Endothelial cell of umbilical vein (primary cell): Measurements from ENCODE around the gene SOX13. TPM values are rescaled to one million over a fixed set of nuclear protein-coding genes. Genes with fewer than 3 reads are reported as not detected.

Source experiments
- BruUV-seq: library from RNA; stranded (reverse); fragments of 400-500 nt; replicated peaks from 2 replicates; lab custom pipeline; 2021; lab: Mats Ljungman, UMichigan
- CTCF ChIA-PET: fragments of 300-600, 350-600 bp; sonication (Branson Sonifier 250); formaldehyde crosslinking; loops from one replicate; lab custom pipeline; 2021; ENCODE audit warnings: antibody characterized with exemption, inconsistent platforms; lab: Charles Lee
- POLR2A ChIA-PET: fragments of 300-600, 350-600 bp; sonication (Branson Sonifier 250); formaldehyde crosslinking; loops from one replicate; lab custom pipeline; 2021; ENCODE audit warnings: antibody characterized with exemption, inconsistent platforms; lab: Charles Lee
- DNase-seq: peaks from one replicate; pipeline ENCODE4 v3.0.0-alpha.2; 2011; ENCODE audit warnings: low read depth, low spot score
- FAIRE-seq: peaks from 2 replicates; lab custom pipeline; 2011; peaks lifted over from hg19 to GRCh38; lab: Jason Lieb, UNC
- H2AFZ ChIP-seq: 2 replicates; pipeline ENCODE4 v1.6.0; 2012; ENCODE audit warnings: low read depth, low read length, control low read depth, inconsistent platforms
- H3K27ac ChIP-seq: 2 replicates; pipeline ENCODE4 v1.5.1; 2011; ENCODE audit warnings: low read depth, mild to moderate bottlenecking, control low read depth, low read length, moderate library complexity; ENCODE audit not compliant: insufficient read depth
- H3K27me3 ChIP-seq, 2 experiments: 2 replicates each; pipeline versions ENCODE4 v1.6.0 to v1.6.1; 2011; ENCODE audit warnings: low read length in 2 of 2, mixed read lengths in 1 of 2; ENCODE audit not compliant: control insufficient read depth in 2 of 2, insufficient read depth in 2 of 2
- H3K36me3 ChIP-seq, 2 experiments: 2 replicates in 1 of 2; 3 replicates in 1 of 2; pipeline ENCODE4 v1.5.1; 2011; ENCODE audit warnings: low read length in 2 of 2, mild to moderate bottlenecking in 1 of 2, moderate library complexity in 1 of 2; ENCODE audit not compliant: control insufficient read depth in 2 of 2, insufficient read depth in 2 of 2; ENCODE audit errors: extremely low read depth in 1 of 2
- H3K4me1 ChIP-seq: 3 replicates; pipeline ENCODE4 v1.5.1; 2011; ENCODE audit warnings: mild to moderate bottlenecking, low read length; ENCODE audit not compliant: control insufficient read depth, insufficient read depth; ENCODE audit errors: extremely low read depth
- H3K4me2 ChIP-seq: 2 replicates; pipeline ENCODE4 v1.6.1; 2011; ENCODE audit warnings: low read length, control low read depth, mixed read lengths; ENCODE audit not compliant: insufficient read depth
- H3K4me3 ChIP-seq, 3 experiments: fragments of 200-600 bp in 1 of 3; sonication (generic), shearing (Covaris generic) in 1 of 3; replicated peaks in 1 of 3; 2 replicates each; pipeline ENCODE4 v1.5.1; 2011 to 2016; ENCODE audit warnings: control low read depth in 3 of 3, low read length in 3 of 3, mild to moderate bottlenecking in 2 of 3, inconsistent platforms in 1 of 3, low read depth in 1 of 3, moderate library complexity in 1 of 3; ENCODE audit not compliant: insufficient read depth in 1 of 3
- H3K79me2 ChIP-seq: 2 replicates; pipeline ENCODE4 v1.6.0; 2012; ENCODE audit warnings: low read length, inconsistent platforms; ENCODE audit not compliant: control insufficient read depth, insufficient read depth
- H3K9ac ChIP-seq: replicated peaks from 2 replicates; pipeline ENCODE3; 2011; ENCODE audit warnings: low read length, control low read depth; ENCODE audit not compliant: insufficient read depth; ENCODE audit errors: extremely low read depth
- H3K9me1 ChIP-seq: replicated peaks from 3 replicates; pipeline ENCODE4 v1.6.0; 2011; ENCODE audit warnings: mild to moderate bottlenecking, low read length; ENCODE audit not compliant: control insufficient read depth, insufficient read depth; ENCODE audit errors: extremely low read depth
- H3K9me3 ChIP-seq: replicated peaks from 2 replicates; pipeline ENCODE4 v1.5.1; 2012; ENCODE audit warnings: low read length, inconsistent platforms; ENCODE audit not compliant: control insufficient read depth, insufficient read depth
- H4K20me1 ChIP-seq: replicated peaks from 2 replicates; pipeline ENCODE3; 2011; ENCODE audit warnings: mild to moderate bottlenecking, low read length; ENCODE audit not compliant: control insufficient read depth, insufficient read depth; ENCODE audit errors: extremely low read depth
- CTCF ChIP-seq, 2 donors: IDR thresholded peaks; 1 replicate in 1 of 2; 2 replicates in 1 of 2; pipeline ENCODE4 v1.5.1; 2011; ENCODE audit warnings: low read length in 2 of 2, mild to moderate bottlenecking in 2 of 2, moderate library complexity in 2 of 2, control low read depth in 1 of 2, inconsistent platforms in 1 of 2, low read depth in 1 of 2; ENCODE audit not compliant: insufficient read depth in 1 of 2; ENCODE audit errors: extremely low read depth in 1 of 2
- EZH2 ChIP-seq: IDR thresholded peaks from 2 replicates; pipeline ENCODE4 v1.6.1; 2012; ENCODE audit warnings: borderline replicate concordance, low read depth, mild to moderate bottlenecking, moderate library complexity, low read length, inconsistent platforms; ENCODE audit not compliant: severe bottlenecking
- FOS ChIP-seq: IDR thresholded peaks from 2 replicates; pipeline ENCODE4 v1.6.1; 2011; ENCODE audit warnings: mild to moderate bottlenecking, low read length, moderate library complexity, borderline replicate concordance; ENCODE audit not compliant: insufficient read depth
- GATA2 ChIP-seq: IDR thresholded peaks from 2 replicates; pipeline ENCODE4 v1.7.0; 2011; ENCODE audit warnings: low read depth, mild to moderate bottlenecking, moderate library complexity, mixed read lengths, low read length; ENCODE audit not compliant: insufficient read length, insufficient read depth
- JUN ChIP-seq: IDR thresholded peaks from 2 replicates; pipeline ENCODE4 v1.6.1; 2011; ENCODE audit warnings: borderline replicate concordance, low read depth; ENCODE audit not compliant: insufficient read length, insufficient read depth
- MAX ChIP-seq: IDR thresholded peaks from 2 replicates; pipeline ENCODE4 v1.6.1; 2011; ENCODE audit not compliant: insufficient read depth, insufficient read length
- MYC ChIP-seq: IDR thresholded peaks from one replicate; pipeline ENCODE4 v1.6.1; 2011; ENCODE audit warnings: mild to moderate bottlenecking, low read depth, low read length
- POLR2A ChIP-seq: IDR thresholded peaks from 2 replicates; pipeline ENCODE4 v1.6.1; 2012; ENCODE audit warnings: low read depth, mild to moderate bottlenecking, control low read depth, low read length
- POLR2AphosphoS5 ChIP-seq: IDR thresholded peaks from 2 replicates; pipeline ENCODE4 v1.6.1; 2012; ENCODE audit warnings: low read depth, mild to moderate bottlenecking, control low read depth, low read length, moderate library complexity; ENCODE audit not compliant: insufficient read depth
- dilution Hi-C: fragments of 300-500 bp; cut with MboI; formaldehyde crosslinking; loops from one replicate; pipeline ENCODE4 v1.15.0; 2019; ENCODE audit warnings: low sequenced_read_pairs; ENCODE audit not compliant: extremely low pct_ligation_motif_present
- intact Hi-C: fragments of 100-400 bp; cut with micrococcal nuclease; formaldehyde crosslinking; loops from one replicate; pipeline ENCODE4 v1.10.0; 2022
- polyA plus RNA-seq, 4 experiments: library from polyadenylated mRNA; depleted of rRNA in 3 of 4; stranded (reverse) in 3 of 4; unstranded in 1 of 4; fragments of >200 nt; gene quantifications; 2 replicates each; pipeline versions ENCODE4 v1.2.1 to v1.2.3, GENCODE V29; 2011 to 2012; ENCODE audit warnings: missing spikeins in 1 of 4
- total RNA-seq: library from RNA; stranded (reverse); gene quantifications from 2 replicates; pipeline ENCODE4 v1.2.3, GENCODE V29; 2021

SOX13 gene
- total and polyA plus RNA-seq, 2 donors (not counting 3 experiments of a cell fraction or from before 2014, with no cell fraction given) = 40.8 to 57.7 TPM

- POLR2A ChIA-PET = no interaction called here
- peaks cover 17% of the 10 kb centered on the region for H3K79me2 ChIP-seq
- no peak for FAIRE-seq
These were observed 32.2 kb downstream of the SOX13 start for GRCh38 chr1:204105131-204105515.

GRCh38 chr1:204106825-204107224 is 33.9 kb downstream of the SOX13 start:
- Histone ChIP-seq H3K36me3 (no peaks in the 10 kb centered on the region), H3K4me1 (peaks cover 53% of the 10 kb centered on the region), H3K9ac (no peak overlapping the region), H3K79me2 (peaks cover 17% of the 10 kb centered on the region), H4K20me1 (no peaks in the 10 kb centered on the region), H3K27me3 (no peaks in the 10 kb centered on the region), H3K27ac (no peak overlapping the region), H2AFZ (no peak overlapping the region), H3K4me2 (no peak overlapping the region), H3K9me1 (no peaks in the 10 kb centered on the region), H3K9me3 (no peaks in the 10 kb centered on the region), H3K4me3 (no peak overlapping the region)
- dilution Hi-C loops = no loop called here
- no peak for DNase-seq
- intact Hi-C loops = no loop called here
- BruUV-seq = no TSS peak
- ChIA-PET POLR2A (no interaction called here), CTCF (interaction anchor here (1.4 to 1.5 kb wide), 2 partner anchors 32 to 236 kb away, joined by 4 to 9 read pairs; no protein-coding TSS in a partner anchor)
- no peak for FAIRE-seq
- no peak for TF ChIP-seq CTCF (IDR thresholded peaks at IDR 0.05; ENCODE audit: extremely low read depth in 1 of 2, insufficient read depth in 1 of 2, low read depth in 1 of 2, low read length in 2 of 2)
- TF ChIP-seq MAX = no peak
- no peak for TF ChIP-seq JUN
- TF ChIP-seq EZH2 = no peak
- TF ChIP-seq MYC = no peak
- TF ChIP-seq FOS = no peak
- no peak for TF ChIP-seq POLR2AphosphoS5
- no peak for TF ChIP-seq GATA2
- TF ChIP-seq POLR2A = no peak

More at GRCh38 chr1:204105131-204105515, 32.2 kb downstream of the SOX13 start:
- dilution Hi-C loops = no loop called here
- Histone ChIP-seq H3K9ac (no peak overlapping the region), H3K4me1 (peaks cover 57% of the 10 kb centered on the region), H3K9me3 (no peaks in the 10 kb centered on the region), H4K20me1 (no peaks in the 10 kb centered on the region), H3K27ac (peak overlapping the region; percentile 73), H3K4me2 (peak overlapping the region; percentile 35), H3K27me3 (no peaks in the 10 kb centered on the region), H3K4me3 (no peak overlapping the region), H3K9me1 (no peaks in the 10 kb centered on the region), H3K36me3 (no peaks in the 10 kb centered on the region), H2AFZ (no peak overlapping the region)
- no TSS peak for BruUV-seq
- intact Hi-C loops = no loop called here
- no peak for DNase-seq
- CTCF ChIA-PET = interaction anchor here (1.5 to 6.8 kb wide), 2 partner anchors 24 to 234 kb away, joined by 8 to 50 read pairs; no protein-coding TSS in a partner anchor
- TF ChIP-seq POLR2AphosphoS5 (no peak), CTCF (IDR thresholded peaks at IDR 0.05; ENCODE audit: extremely low read depth in 1 of 2, insufficient read depth in 1 of 2, low read depth in 1 of 2, low read length in 2 of 2) (no peak)
